GM12878 (cell line): ENCODE data around the gene GSTA3.
"Not testable (repeated sequence)": the region's sequence is repeated elsewhere in the genome, so short reads cannot be mapped to it uniquely, and the experiment has no call there.

Source experiments
- ATF2 ChIP-seq: IDR thresholded peaks from 2 replicates; pipeline ENCODE4 v1.6.1; 2012; ENCODE audit warnings: low read length, inconsistent platforms
- ELK1 ChIP-seq: IDR thresholded peaks from 2 replicates; pipeline ENCODE4 v1.6.1; 2012; ENCODE audit warnings: low read depth, low read length, improper control_type of control experiment
- HCFC1 ChIP-seq: fragments of 150-350 bp; IDR thresholded peaks from 2 replicates; pipeline ENCODE4 v1.6.1; 2014; ENCODE audit warnings: low read length
- JUND ChIP-seq: IDR thresholded peaks from 2 replicates; pipeline ENCODE4 v1.6.1; 2012; ENCODE audit warnings: low read depth, mild to moderate bottlenecking, low read length, improper control_type of control experiment, moderate library complexity
- MAX ChIP-seq: IDR thresholded peaks from 2 replicates; pipeline ENCODE4 v1.6.1; 2012; ENCODE audit warnings: low read depth, low read length, improper control_type of control experiment
- POLR2A ChIP-seq: IDR thresholded peaks from 2 replicates; pipeline ENCODE4 v1.6.1; 2011; ENCODE audit warnings: low read depth, mild to moderate bottlenecking, low read length

- not testable (repeated sequence) for TF ChIP-seq MAX, POLR2A, ATF2, HCFC1, ELK1, JUND
Observed at GRCh38 chr6:52919511-52919910, 10.0 kb upstream of the GSTA3 start.
